Measurements from ENCODE around the gene TBL3.

TBL3 gene

DNA sequence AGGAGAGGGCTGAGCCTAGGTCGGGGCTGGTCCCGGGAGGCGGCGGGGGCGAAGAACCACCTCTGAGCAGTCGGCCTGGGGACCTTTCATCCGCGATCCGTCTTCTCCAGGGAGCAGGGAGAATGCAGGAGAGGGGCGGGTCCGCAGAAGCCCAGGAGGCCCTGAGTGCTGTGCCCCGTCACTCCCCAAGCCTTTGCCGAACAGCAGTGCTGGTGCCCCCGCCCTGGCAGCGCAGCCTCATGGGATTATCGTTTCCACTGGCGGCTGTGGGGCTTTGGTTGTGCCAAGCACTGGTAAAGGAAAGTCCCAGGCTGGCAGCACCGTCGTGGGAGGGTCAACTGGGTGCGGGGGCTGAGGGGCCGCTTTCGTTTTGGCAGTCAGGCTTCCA is 631 bp downstream of the TBL3 start:
- Mint-ChIP-seq H3K36me3 (ENCODE audit: low read depth) (peaks cover 2% of the 10 kb centered on the region), H3K4me1 (peaks cover 14% of the 10 kb centered on the region), H3K4me3 (peak overlapping the region; percentile 95 to 97 (median 96)), H3K27me3 (ENCODE audit: low read depth) (peaks cover 6% of the 10 kb centered on the region), H3K27ac (no peak overlapping the region), H3K9me3 (no peaks in the 10 kb centered on the region)
- TF ChIP-seq, protein P1, sequence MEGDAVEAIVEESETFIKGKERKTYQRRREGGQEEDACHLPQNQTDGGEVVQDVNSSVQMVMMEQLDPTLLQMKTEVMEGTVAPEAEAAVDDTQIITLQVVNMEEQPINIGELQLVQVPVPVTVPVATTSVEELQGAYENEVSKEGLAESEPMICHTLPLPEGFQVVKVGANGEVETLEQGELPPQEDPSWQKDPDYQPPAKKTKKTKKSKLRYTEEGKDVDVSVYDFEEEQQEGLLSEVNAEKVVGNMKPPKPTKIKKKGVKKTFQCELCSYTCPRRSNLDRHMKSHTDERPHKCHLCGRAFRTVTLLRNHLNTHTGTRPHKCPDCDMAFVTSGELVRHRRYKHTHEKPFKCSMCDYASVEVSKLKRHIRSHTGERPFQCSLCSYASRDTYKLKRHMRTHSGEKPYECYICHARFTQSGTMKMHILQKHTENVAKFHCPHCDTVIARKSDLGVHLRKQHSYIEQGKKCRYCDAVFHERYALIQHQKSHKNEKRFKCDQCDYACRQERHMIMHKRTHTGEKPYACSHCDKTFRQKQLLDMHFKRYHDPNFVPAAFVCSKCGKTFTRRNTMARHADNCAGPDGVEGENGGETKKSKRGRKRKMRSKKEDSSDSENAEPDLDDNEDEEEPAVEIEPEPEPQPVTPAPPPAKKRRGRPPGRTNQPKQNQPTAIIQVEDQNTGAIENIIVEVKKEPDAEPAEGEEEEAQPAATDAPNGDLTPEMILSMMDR (IDR thresholded peaks at IDR 0.05; ENCODE audit: unreplicated experiment in 3 of 3): no peak

- Mint-ChIP-seq H3K27ac (no peak overlapping the region), H3K4me1 (peaks cover 14% of the 10 kb centered on the region), H3K36me3 (ENCODE audit: low read depth) (peaks cover 3% of the 10 kb centered on the region), H3K4me3 (peak overlapping the region; percentile 53 to 96 (median 61)), H3K27me3 (ENCODE audit: low read depth) (peaks cover 11% of the 10 kb centered on the region), H3K9me3 (no peaks in the 10 kb centered on the region)
- TF ChIP-seq, protein P1 (IDR thresholded peaks at IDR 0.05; ENCODE audit: unreplicated experiment in 3 of 3): no peak
Observed at GRCh38 chr16:1973461-1974156, 1.8 kb downstream of the TBL3 start.

DNA sequence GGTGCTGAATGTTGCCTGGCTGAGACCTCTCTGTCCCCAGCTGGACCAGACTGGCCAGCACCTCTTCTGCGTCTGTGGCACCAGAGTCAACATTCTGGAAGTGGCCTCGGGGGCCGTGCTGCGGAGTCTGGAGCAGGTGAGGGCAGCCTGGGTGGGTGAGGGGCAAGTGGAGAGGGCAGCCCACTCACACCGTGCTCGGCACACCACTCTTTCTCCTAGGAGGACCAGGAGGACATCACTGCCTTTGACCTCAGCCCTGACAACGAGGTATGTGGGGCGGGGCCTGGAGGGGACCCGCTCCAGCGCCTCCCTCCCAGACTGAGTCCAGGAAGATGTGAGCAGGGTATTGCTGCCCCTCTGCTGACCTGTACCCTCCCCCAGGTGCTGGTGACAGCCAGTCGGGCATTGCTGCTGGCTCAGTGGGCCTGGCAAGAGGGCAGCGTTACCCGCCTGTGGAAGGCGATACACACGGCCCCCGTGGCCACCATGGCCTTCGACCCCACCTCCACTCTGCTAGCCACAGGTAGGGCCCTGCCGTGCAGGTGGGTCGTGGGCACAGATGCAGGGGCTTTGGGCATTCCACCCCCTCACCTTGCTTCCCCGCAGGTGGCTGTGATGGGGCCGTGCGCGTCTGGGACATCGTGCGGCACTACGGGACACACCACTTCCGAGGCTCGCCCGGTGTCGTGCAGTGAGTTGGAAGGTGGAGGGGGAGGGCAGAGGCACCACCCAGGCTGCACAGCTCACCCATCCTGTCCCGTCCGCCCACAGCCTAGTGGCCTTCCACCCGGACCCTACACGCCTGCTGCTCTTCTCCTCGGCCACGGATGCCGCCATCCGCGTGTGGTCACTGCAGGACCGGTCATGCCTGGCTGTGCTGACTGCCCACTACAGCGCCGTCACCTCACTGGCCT is 2.6 kb downstream of the TBL3 start:
- Mint-ChIP-seq H3K4me3 (peak overlapping the region; percentile 53 to 61 (median 54)), H3K9me3 (no peaks in the 10 kb centered on the region), H3K4me1 (peaks cover 14% of the 10 kb centered on the region), H3K36me3 (ENCODE audit: low read depth) (peaks cover 3% of the 10 kb centered on the region), H3K27ac (no peak overlapping the region), H3K27me3 (ENCODE audit: low read depth) (peaks cover 14% of the 10 kb centered on the region)
- TF ChIP-seq, protein P1 (IDR thresholded peaks at IDR 0.05; ENCODE audit: unreplicated experiment in 3 of 3): no peak

DNA sequence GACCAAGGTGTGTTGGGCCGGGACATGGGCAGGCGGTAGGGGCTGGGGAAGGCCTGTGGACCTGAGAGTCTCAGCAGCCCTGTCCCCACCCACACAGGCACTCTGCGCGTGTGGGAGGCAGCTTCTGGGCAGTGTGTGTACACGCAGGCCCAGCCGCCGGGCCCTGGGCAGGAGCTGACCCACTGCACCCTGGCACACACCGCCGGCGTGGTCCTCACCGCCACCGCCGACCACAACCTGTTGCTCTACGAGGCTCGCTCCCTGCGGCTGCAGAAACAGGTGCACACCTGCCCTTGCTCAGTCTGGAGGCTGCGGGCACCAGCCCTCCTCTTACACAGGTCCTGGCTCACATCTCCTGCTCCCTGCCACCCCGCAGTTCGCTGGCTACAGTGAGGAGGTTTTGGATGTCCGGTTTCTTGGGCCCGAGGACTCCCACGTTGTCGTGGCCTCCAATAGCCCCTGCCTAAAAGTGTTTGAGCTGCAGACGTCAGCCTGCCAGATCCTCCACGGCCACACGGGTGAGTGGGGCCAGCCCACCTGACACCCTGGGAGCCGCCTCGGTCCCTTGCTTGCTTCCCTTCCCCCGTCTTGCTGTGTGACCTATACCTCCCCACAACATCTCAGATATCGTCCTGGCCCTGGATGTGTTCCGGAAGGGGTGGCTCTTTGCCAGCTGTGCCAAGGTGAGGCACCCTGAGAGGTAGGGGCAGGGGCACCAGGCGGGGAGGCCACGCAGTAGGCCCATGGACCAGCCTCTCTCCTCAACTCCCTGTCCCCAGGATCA is 3.8 kb downstream of the TBL3 start:
- H3K27ac Mint-ChIP-seq: no peak overlapping the region
- H3K4me1 Mint-ChIP-seq: peaks cover 14% of the 10 kb centered on the region
- H3K9me3 Mint-ChIP-seq: no peaks in the 10 kb centered on the region
- TF ChIP-seq, protein P1 (IDR thresholded peaks at IDR 0.05; ENCODE audit: unreplicated experiment in 3 of 3): no peak
- H3K27me3 Mint-ChIP-seq (ENCODE audit: low read depth): peaks cover 26% of the 10 kb centered on the region
- peak overlapping the region in 2 of 3 experiments; percentile 51 to 65 for H3K4me3 Mint-ChIP-seq
- peaks cover 3% of the 10 kb centered on the region for H3K36me3 Mint-ChIP-seq (ENCODE audit: low read depth)

- Mint-ChIP-seq H3K36me3 (ENCODE audit: low read depth) (peaks cover 3% of the 10 kb centered on the region), H3K27me3 (ENCODE audit: low read depth) (peaks cover 32% of the 10 kb centered on the region), H3K9me3 (no peaks in the 10 kb centered on the region), H3K27ac (no peak overlapping the region), H3K4me3 (no peak overlapping the region), H3K4me1 (peaks cover 14% of the 10 kb centered on the region)
- TF ChIP-seq, protein P1 (IDR thresholded peaks at IDR 0.05; ENCODE audit: unreplicated experiment in 3 of 3): no peak
Observed at GRCh38 chr16:1976216-1976520, 4.3 kb downstream of the TBL3 start.
